HepG2 (cell line): ENCODE measurements around the gene ZFP36L2. TPM values are rescaled to one million over a fixed set of nuclear protein-coding genes. Genes with fewer than 3 reads are reported as not detected.
A peak's percentile ranks its signal among the peaks of the same experiment; 100 is the strongest.

Experiments used
- ARNT ChIP-seq: fragments of 450-650 bp; IDR thresholded peaks from 2 replicates; pipeline ENCODE4 v1.6.1; 2017
- ASH2L ChIP-seq: fragments of 300-600, 200-600 bp; sonication (generic); IDR thresholded peaks from 2 replicates; pipeline ENCODE4 v1.7.0; 2017; ENCODE audit warnings: low read depth, mild to moderate bottlenecking, moderate library complexity, mixed read lengths, low read length; ENCODE audit not compliant: insufficient read length
- ATF1 ChIP-seq: IDR thresholded peaks from 2 replicates; pipeline ENCODE4 v1.6.1; 2016; ENCODE audit warnings: mild to moderate bottlenecking, control low read depth
- HES4 ChIP-seq: sonication (generic); formaldehyde crosslinking; IDR thresholded peaks from 2 replicates; pipeline ENCODE4 v1.9.0; 2021; ENCODE audit warnings: mild to moderate bottlenecking, missing genetic modification reagents, borderline replicate concordance
- ISX ChIP-seq: sonication (generic); formaldehyde crosslinking; conservative IDR thresholded peaks from 2 replicates; pipeline ENCODE4 v1.5.0; 2020; ENCODE audit warnings: missing genetic modification reagents
- KLF12 ChIP-seq: sonication (generic); formaldehyde crosslinking; IDR thresholded peaks from 2 replicates; pipeline ENCODE4 v1.4.0; 2020; ENCODE audit warnings: missing genetic modification reagents, borderline replicate concordance
- KLF16 ChIP-seq, 2 experiments: sonication (generic) in 1 of 2; formaldehyde crosslinking in 1 of 2; IDR thresholded peaks; 2 replicates each; pipeline versions ENCODE4 v1.6.1 to v1.8.0; 2016 to 2023; ENCODE audit warnings: missing genetic modification reagents in 2 of 2, missing compliant biosample characterization in 1 of 2
- MED13 ChIP-seq: sonication (generic); formaldehyde crosslinking; IDR thresholded peaks from 2 replicates; pipeline ENCODE4 v1.5.0; 2020; ENCODE audit warnings: missing genetic modification reagents
- NR3C1 ChIP-seq: sonication (generic); formaldehyde crosslinking; IDR thresholded peaks from 2 replicates; pipeline ENCODE4 v1.4.0; 2020; ENCODE audit warnings: missing genetic modification reagents
- PBX3 ChIP-seq: sonication (generic); formaldehyde crosslinking; IDR thresholded peaks from 2 replicates; pipeline ENCODE4 v1.8.1; 2023; ENCODE audit warnings: missing genetic modification reagents, inconsistent platforms, borderline replicate concordance
- SATB2 ChIP-seq: sonication (generic); formaldehyde crosslinking; IDR thresholded peaks from 2 replicates; pipeline ENCODE4 v1.5.0; 2020; ENCODE audit warnings: missing genetic modification reagents
- SIX1 ChIP-seq: sonication (generic); formaldehyde crosslinking; IDR thresholded peaks from 2 replicates; pipeline ENCODE4 v1.4.0; 2020; ENCODE audit warnings: missing genetic modification reagents, borderline replicate concordance
- U2AF1 ChIP-seq: fragments of 200-400 bp; formaldehyde crosslinking; optimal IDR thresholded peaks from 2 replicates; pipeline ENCODE3; 2017; ENCODE audit warnings: mild to moderate bottlenecking, low read depth, low read length
- XBP1 ChIP-seq: sonication (generic); formaldehyde crosslinking; IDR thresholded peaks from 2 replicates; pipeline ENCODE4 v1.5.0; 2020; ENCODE audit warnings: missing genetic modification reagents
- YEATS4 ChIP-seq: sonication (generic); formaldehyde crosslinking; IDR thresholded peaks from 2 replicates; pipeline ENCODE4 v1.4.0; 2020; ENCODE audit warnings: missing genetic modification reagents, borderline replicate concordance
- ZNF121 ChIP-seq: sonication (generic); formaldehyde crosslinking; IDR thresholded peaks from 2 replicates; pipeline ENCODE4 v1.5.0; 2020; ENCODE audit warnings: mild to moderate bottlenecking, missing genetic modification reagents
- ZNF264 ChIP-seq: sonication (generic); formaldehyde crosslinking; IDR thresholded peaks from 2 replicates; pipeline ENCODE4 v1.4.0; 2020; ENCODE audit warnings: missing genetic modification reagents
- ZNF460 ChIP-seq: sonication (generic); formaldehyde crosslinking; IDR thresholded peaks from 2 replicates; pipeline ENCODE4 v1.5.1; 2020; ENCODE audit warnings: missing genetic modification reagents, mild to moderate bottlenecking, borderline replicate concordance
- ZNF501 ChIP-seq: sonication (generic); formaldehyde crosslinking; IDR thresholded peaks from 2 replicates; pipeline ENCODE4 v1.5.1; 2020; ENCODE audit warnings: mild to moderate bottlenecking, moderate library complexity, missing genetic modification reagents
- ZNF558 ChIP-seq: sonication (generic); formaldehyde crosslinking; IDR thresholded peaks from 2 replicates; pipeline ENCODE4 v1.9.0; 2022; ENCODE audit warnings: mild to moderate bottlenecking, missing genetic modification reagents, borderline replicate concordance
- ZNF562 ChIP-seq: sonication (generic); formaldehyde crosslinking; IDR thresholded peaks from 2 replicates; pipeline ENCODE4 v1.8.0; 2022; ENCODE audit warnings: missing genetic modification reagents, borderline replicate concordance
- ZNF720 ChIP-seq: sonication (generic); formaldehyde crosslinking; IDR thresholded peaks from 2 replicates; pipeline ENCODE4 v1.4.0; 2020; ENCODE audit warnings: missing genetic modification reagents
- ZNF747 ChIP-seq: sonication (generic); formaldehyde crosslinking; IDR thresholded peaks from 2 replicates; pipeline ENCODE4 v1.8.1; 2023; ENCODE audit warnings: missing genetic modification reagents, mild to moderate bottlenecking, borderline replicate concordance
- ZNF773 ChIP-seq: sonication (generic); formaldehyde crosslinking; IDR thresholded peaks from 2 replicates; pipeline ENCODE4 v1.4.0; 2020; ENCODE audit warnings: missing genetic modification reagents, borderline replicate concordance
- ZNF841 ChIP-seq: sonication (generic); formaldehyde crosslinking; IDR thresholded peaks from 2 replicates; pipeline ENCODE4 v1.8.1; 2023; ENCODE audit warnings: missing genetic modification reagents, borderline replicate concordance
- ZSCAN9 ChIP-seq: IDR thresholded peaks from 2 replicates; pipeline ENCODE4 v1.6.1; 2016; ENCODE audit warnings: borderline replicate concordance
- polyA plus RNA-seq, 8 experiments: library from polyadenylated mRNA; depleted of rRNA in 3 of 8; stranded (reverse) in 7 of 8; unstranded in 1 of 8; fragments of >200 nt; fragmentation: Illumina TruSeq in 4 of 8; extraction: Trizol in 4 of 8; gene quantifications; 2 replicates each; pipeline versions ENCODE4 v1.2.1 to v1.2.3, GENCODE V29; 2011 to 2016; ENCODE audit warnings: low read depth in 4 of 8, missing spikeins in 1 of 8, mixed read lengths in 1 of 8; ENCODE audit not compliant: insufficient read depth in 1 of 8
- total RNA-seq, 5 experiments: library from RNA; depleted of rRNA; stranded (reverse); fragments of >200 nt; fragmentation: Illumina TruSeq; extraction: Trizol; gene quantifications; 2 replicates each; pipeline ENCODE4 v1.2.3, GENCODE V29; 2016; ENCODE audit warnings: low read depth in 1 of 5
- TF ChIP-seq, protein P1 (sequence below): sonication (generic); formaldehyde crosslinking; IDR thresholded peaks from 2 replicates; pipeline ENCODE4 v1.4.0; 2020; ENCODE audit warnings: missing genetic modification reagents, borderline replicate concordance

ZFP36L2 gene
- total and polyA plus RNA-seq, 2 of the 13 experiments (the other 11 are each of a cell fraction or from before 2014, with no cell fraction given) = 11.2 to 21.8 TPM

- TF ChIP-seq ARNT = no peak
- TF ChIP-seq XBP1 = no peak
- no peak; the same call in 1 of the 2 replicates for TF ChIP-seq ZNF558 (CRISPR knock-in tag)
- peak; percentile 81 for TF ChIP-seq MED13 (CRISPR knock-in tag)
- peak; percentile 64; the same call in 1 of the 2 replicates for TF ChIP-seq ZSCAN9 (CRISPR knock-in tag)
- TF ChIP-seq KLF12 (CRISPR knock-in tag) = peak; percentile 78; the same call in 1 of the 2 replicates
- TF ChIP-seq NR3C1 = no peak
- TF ChIP-seq ZNF747 (CRISPR knock-in tag) = peak; percentile 89
- TF ChIP-seq ZNF720 (CRISPR knock-in tag) = no peak
- TF ChIP-seq ZNF841 (CRISPR knock-in tag) = peak; percentile 76; the same call in 1 of the 2 replicates
- no peak for TF ChIP-seq SATB2
- peak; percentile 29 for TF ChIP-seq ZNF121 (CRISPR knock-in tag)
- peak; percentile 84 for TF ChIP-seq ASH2L
- no peak for TF ChIP-seq ZNF562 (CRISPR knock-in tag)
- TF ChIP-seq ZNF460 (CRISPR knock-in tag) = no peak; the same call in 1 of the 2 replicates
- TF ChIP-seq, protein P1, sequence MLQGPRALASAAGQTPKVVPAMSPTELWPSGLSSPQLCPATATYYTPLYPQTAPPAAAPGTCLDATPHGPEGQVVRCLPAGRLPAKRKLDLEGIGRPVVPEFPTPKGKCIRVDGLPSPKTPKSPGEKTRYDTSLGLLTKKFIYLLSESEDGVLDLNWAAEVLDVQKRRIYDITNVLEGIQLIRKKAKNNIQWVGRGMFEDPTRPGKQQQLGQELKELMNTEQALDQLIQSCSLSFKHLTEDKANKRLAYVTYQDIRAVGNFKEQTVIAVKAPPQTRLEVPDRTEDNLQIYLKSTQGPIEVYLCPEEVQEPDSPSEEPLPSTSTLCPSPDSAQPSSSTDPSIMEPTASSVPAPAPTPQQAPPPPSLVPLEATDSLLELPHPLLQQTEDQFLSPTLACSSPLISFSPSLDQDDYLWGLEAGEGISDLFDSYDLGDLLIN (CRISPR knock-in tag) = no peak
- TF ChIP-seq ATF1 (CRISPR knock-in tag) = 0 out of 2 replicates have a peak, but pooled peaks have one; percentile 9
- TF ChIP-seq HES4 (CRISPR knock-in tag) = peak; percentile 89
- no peak for TF ChIP-seq SIX1 (CRISPR knock-in tag)
- TF ChIP-seq YEATS4 = peak; percentile 84
- TF ChIP-seq PBX3 (CRISPR knock-in tag) = no peak
- TF ChIP-seq U2AF1 = no peak
- TF ChIP-seq ISX (CRISPR knock-in tag) = 0 out of 2 replicates have a peak, but pooled peaks have one; percentile 65
- TF ChIP-seq ZNF501 (CRISPR knock-in tag) = no peak; the same call in 1 of the 2 replicates
- TF ChIP-seq ZNF264 = peak; percentile 80
- TF ChIP-seq ZNF773 (CRISPR knock-in tag) = peak; percentile 35; the same call in 1 of the 2 replicates
- TF ChIP-seq KLF16 (CRISPR knock-in tag; IDR thresholded peaks at IDR 0.05) = peak; percentile 46 to 76; a peak in 2 of 4 replicates
Observed at GRCh38 chr2:43219383-43220228, 6.8 kb downstream of the ZFP36L2 start (continued).
